Measurements from ENCODE around the gene THEMIS. TPM values are rescaled to one million over a fixed set of nuclear protein-coding genes. Genes with fewer than 3 reads are reported as not detected.

Gene THEMIS
- total RNA-seq, 3 donors from 2014 or later, result 1.2 to 2.7 (median 2.0) TPM

DNA sequence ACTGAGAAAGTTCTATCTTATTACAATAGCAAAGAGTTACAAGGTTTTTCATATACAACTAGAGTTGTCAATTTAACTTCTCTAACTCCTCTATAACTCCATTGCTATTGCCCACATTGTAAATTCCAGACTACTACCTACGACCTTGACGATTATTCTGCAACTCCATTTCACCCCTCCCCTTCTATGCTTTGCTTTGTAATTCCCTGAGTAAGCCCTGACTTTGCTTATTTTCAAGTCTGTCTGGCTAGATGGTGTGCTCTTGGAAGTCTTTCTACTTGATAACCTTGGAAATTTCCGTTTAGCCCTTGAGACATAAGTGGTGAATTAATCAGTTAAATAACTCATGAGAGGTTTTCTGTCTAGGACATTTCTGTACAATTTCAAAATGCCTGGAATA lies 162.4 kb downstream of the THEMIS start:
- Histone ChIP-seq H3K36me3 (ENCODE audit: low read depth) (no peaks in the 10 kb centered on the region), H3K4me3 (no peak overlapping the region), H3K9me3 (no peaks in the 10 kb centered on the region), H3K4me1 (ENCODE audit: low read depth) (no peaks in the 10 kb centered on the region)
- TF ChIP-seq, protein P1, sequence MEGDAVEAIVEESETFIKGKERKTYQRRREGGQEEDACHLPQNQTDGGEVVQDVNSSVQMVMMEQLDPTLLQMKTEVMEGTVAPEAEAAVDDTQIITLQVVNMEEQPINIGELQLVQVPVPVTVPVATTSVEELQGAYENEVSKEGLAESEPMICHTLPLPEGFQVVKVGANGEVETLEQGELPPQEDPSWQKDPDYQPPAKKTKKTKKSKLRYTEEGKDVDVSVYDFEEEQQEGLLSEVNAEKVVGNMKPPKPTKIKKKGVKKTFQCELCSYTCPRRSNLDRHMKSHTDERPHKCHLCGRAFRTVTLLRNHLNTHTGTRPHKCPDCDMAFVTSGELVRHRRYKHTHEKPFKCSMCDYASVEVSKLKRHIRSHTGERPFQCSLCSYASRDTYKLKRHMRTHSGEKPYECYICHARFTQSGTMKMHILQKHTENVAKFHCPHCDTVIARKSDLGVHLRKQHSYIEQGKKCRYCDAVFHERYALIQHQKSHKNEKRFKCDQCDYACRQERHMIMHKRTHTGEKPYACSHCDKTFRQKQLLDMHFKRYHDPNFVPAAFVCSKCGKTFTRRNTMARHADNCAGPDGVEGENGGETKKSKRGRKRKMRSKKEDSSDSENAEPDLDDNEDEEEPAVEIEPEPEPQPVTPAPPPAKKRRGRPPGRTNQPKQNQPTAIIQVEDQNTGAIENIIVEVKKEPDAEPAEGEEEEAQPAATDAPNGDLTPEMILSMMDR (IDR thresholded peaks at IDR 0.05), result no peak
- ATAC-seq (no peak), DNase-seq (no peak)
- intact Hi-C loops (cut with DNase I, micrococcal nuclease), result no loop called here

DNA sequence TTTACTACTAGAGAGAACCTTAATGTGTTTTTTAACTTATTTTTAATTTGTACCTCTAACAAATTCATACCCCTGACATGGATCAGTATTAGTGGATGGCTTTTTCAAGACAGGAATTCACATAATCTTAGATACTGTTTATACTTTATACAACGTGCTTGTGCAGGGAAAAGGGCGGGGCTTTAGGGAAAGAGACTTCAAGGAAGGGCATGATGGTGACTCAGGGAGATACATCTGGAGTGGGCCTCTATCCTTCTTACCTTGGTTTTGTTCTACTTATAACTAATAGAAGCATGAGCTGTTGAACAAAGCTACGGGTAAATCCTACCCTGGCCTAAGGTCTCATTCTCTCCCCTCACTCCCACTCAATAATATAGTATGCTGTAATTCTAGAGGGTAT lies 163.1 kb downstream of the THEMIS start:
- Histone ChIP-seq H3K9me3 (no peaks in the 10 kb centered on the region), H3K4me1 (ENCODE audit: low read depth) (no peaks in the 10 kb centered on the region), H3K4me3 (no peak overlapping the region), H3K36me3 (ENCODE audit: low read depth) (no peaks in the 10 kb centered on the region)
- TF ChIP-seq, protein P1 (IDR thresholded peaks at IDR 0.05), result no peak
- DNase-seq, result no peak
- intact Hi-C loops (cut with DNase I, micrococcal nuclease), result no loop called here
- ATAC-seq, result peak; percentile 31

DNA sequence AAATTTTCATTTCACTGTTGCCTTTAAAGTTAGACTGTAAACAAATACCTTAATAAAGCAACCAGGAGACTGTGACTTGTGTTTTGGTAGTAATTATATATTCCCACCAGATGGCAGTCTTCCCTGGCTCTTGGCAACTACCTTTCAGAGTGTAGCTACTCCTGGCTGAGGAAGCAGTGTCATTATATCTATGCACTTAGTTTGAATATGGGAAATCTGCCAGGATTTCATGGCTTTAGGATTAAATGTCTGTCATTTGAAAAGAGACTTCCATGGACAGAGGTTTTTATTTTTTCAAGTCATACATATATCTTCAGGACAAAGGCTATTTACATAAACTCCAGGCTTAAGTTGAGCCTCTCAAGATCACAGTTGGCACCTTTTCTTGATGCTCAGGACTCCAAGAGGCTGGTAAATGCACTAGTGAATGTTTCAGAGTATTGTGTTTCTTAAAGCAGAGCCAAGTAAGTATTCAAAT lies 163.8 kb downstream of the THEMIS start:
- peak in 1 of 3 donors; percentile 49 for DNase-seq
- no peaks in the 10 kb centered on the region for H3K9me3 ChIP-seq
- no peaks in the 10 kb centered on the region for H3K4me1 ChIP-seq (ENCODE audit: low read depth)
- H3K4me3 ChIP-seq, result no peak overlapping the region
- ATAC-seq, result peak; percentile 83
- TF ChIP-seq, protein P1 (IDR thresholded peaks at IDR 0.05), result no peak
- no peaks in the 10 kb centered on the region for H3K36me3 ChIP-seq (ENCODE audit: low read depth)
- intact Hi-C loops (cut with DNase I, micrococcal nuclease), result no loop called here

DNA sequence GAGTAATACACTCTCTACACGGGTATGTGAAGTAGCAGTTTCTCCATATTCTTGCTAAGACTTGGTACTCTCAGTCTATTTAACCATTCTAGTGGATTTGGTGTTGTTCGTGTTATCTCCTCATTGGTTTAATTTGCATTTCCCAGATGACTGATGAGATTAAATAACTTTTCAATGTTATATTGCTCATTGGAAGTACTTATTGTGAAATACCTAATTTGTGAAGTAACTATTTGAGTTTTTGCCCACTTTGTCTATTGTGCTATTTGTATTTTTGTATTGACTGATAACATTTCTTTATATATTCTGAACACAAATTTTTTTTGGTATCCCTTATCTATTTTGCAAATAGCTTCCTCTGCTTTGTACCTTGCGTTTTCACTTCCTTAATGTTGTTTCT lies 167.9 kb downstream of the THEMIS start:
- ATAC-seq (no peak), DNase-seq (no peak)
- Histone ChIP-seq H3K4me3 (no peak overlapping the region), H3K4me1 (ENCODE audit: low read depth) (no peaks in the 10 kb centered on the region), H3K36me3 (ENCODE audit: low read depth) (no peaks in the 10 kb centered on the region), H3K9me3 (no peaks in the 10 kb centered on the region)
- intact Hi-C loops (cut with DNase I, micrococcal nuclease), result no loop called here
- TF ChIP-seq, protein P1 (IDR thresholded peaks at IDR 0.05), result no peak

DNA sequence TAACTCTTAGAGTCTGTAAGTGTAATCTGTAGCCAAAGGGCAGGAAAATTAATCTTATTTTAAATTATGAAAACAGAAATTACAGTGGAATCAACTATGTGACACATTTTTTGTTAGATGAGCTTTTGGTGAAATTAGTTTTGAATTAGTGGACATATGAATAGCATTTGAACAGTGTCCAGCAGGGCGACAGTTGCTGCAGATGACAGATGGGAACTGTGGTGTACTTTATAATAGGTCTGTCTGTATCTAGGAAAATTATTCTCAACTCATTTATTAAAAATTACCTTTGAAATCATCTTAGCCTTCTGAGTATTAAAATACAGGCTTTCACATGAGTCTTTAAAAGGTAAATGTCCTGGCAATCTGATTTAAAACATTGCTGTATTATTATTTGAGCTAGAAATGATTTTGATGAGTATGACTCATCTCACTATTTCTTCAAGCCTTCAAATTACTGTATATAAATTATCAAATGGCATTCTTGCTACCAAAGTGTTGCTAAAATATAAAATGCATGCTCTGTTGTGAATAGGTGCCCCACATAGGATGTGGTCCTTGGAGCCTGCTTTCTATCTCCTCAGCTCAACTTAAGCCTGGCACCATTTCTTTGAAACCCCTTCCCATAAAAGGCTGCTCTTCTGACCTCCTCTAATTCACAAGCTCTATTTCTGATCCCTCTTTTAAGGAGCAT lies 173.5 kb downstream of the THEMIS start:
- no peaks in the 10 kb centered on the region for H3K36me3 ChIP-seq (ENCODE audit: low read depth)
- no peaks in the 10 kb centered on the region for H3K4me1 ChIP-seq (ENCODE audit: low read depth)
- ATAC-seq (no peak), DNase-seq (no peak)
- TF ChIP-seq, protein P1 (IDR thresholded peaks at IDR 0.05), result no peak
- intact Hi-C loops (cut with DNase I, micrococcal nuclease), result no loop called here
- no peaks in the 10 kb centered on the region for H3K9me3 ChIP-seq
- H3K4me3 ChIP-seq, result no peak overlapping the region

Data from mucosa of descending colon (tissue), 3 donors.